ENCODE data around the gene SLC1A7.

The SLC1A7 gene

GRCh38 chr1:53068314-53069099 is 73.9 kb downstream of the SLC1A7 start:
- no peaks in the 10 kb centered on the region for H3K4me1 ChIP-seq (ENCODE audit: control insufficient read depth, low read length)
- no peaks in the 10 kb centered on the region for H4K20me1 ChIP-seq (ENCODE audit: control insufficient read depth, insufficient read depth, low read depth, low read length)
- no peaks in the 10 kb centered on the region for H3K27me3 ChIP-seq (ENCODE audit: control insufficient read depth, low read length)
- no peak overlapping the region for H3K4me3 ChIP-seq (ENCODE audit: low read length)
- H3K9me3 ChIP-seq (ENCODE audit: control insufficient read depth, insufficient read depth, low read length), result no peaks in the 10 kb centered on the region
- H3F3A ChIP-seq (ENCODE audit: control insufficient read depth, insufficient read depth), result no peaks in the 10 kb centered on the region
- H3K27ac ChIP-seq (ENCODE audit: low read depth, low read length), result no peak overlapping the region
- no peak overlapping the region for H3K4me2 ChIP-seq (ENCODE audit: low read length)
- TF ChIP-seq EZH2phosphoT487 (IDR thresholded peaks at IDR 0.05; ENCODE audit: borderline replicate concordance, low read length) (no peak), CTCF (IDR thresholded peaks at IDR 0.05; ENCODE audit: low read depth, low read length, poor library complexity, severe bottlenecking) (no peak)
- H3K9me2 ChIP-seq (replicated peaks; ENCODE audit: control insufficient read depth, low read length), result no peaks in the 10 kb centered on the region
- no peaks in the 10 kb centered on the region for H3K79me2 ChIP-seq (ENCODE audit: control insufficient read depth, low read length)
- no peaks in the 10 kb centered on the region for H3K36me3 ChIP-seq (ENCODE audit: control insufficient read depth, low read length)

GRCh38 chr1:53067886-53068285 is 74.6 kb downstream of the SLC1A7 start:
- no peak overlapping the region for H3K27ac ChIP-seq (ENCODE audit: low read depth, low read length)
- no peaks in the 10 kb centered on the region for H3K9me3 ChIP-seq (ENCODE audit: control insufficient read depth, insufficient read depth, low read length)
- no peaks in the 10 kb centered on the region for H3K79me2 ChIP-seq (ENCODE audit: control insufficient read depth, low read length)
- no peaks in the 10 kb centered on the region for H3K36me3 ChIP-seq (ENCODE audit: control insufficient read depth, low read length)
- TF ChIP-seq EZH2phosphoT487 (IDR thresholded peaks at IDR 0.05; ENCODE audit: borderline replicate concordance, low read length), result no peak
- no peak for TF ChIP-seq CTCF (IDR thresholded peaks at IDR 0.05; ENCODE audit: low read depth, low read length, poor library complexity, severe bottlenecking)
- H3K4me2 ChIP-seq (ENCODE audit: low read length), result no peak overlapping the region
- no peaks in the 10 kb centered on the region for H3K27me3 ChIP-seq (ENCODE audit: control insufficient read depth, low read length)
- H3K4me3 ChIP-seq (ENCODE audit: low read length), result no peak overlapping the region
- H3F3A ChIP-seq (ENCODE audit: control insufficient read depth, insufficient read depth), result no peaks in the 10 kb centered on the region
- H3K9me2 ChIP-seq (replicated peaks; ENCODE audit: control insufficient read depth, low read length), result no peaks in the 10 kb centered on the region
- no peaks in the 10 kb centered on the region for H4K20me1 ChIP-seq (ENCODE audit: control insufficient read depth, insufficient read depth, low read depth, low read length)
- no peaks in the 10 kb centered on the region for H3K4me1 ChIP-seq (ENCODE audit: control insufficient read depth, low read length)

- H3K9me3 ChIP-seq (ENCODE audit: control insufficient read depth, insufficient read depth, low read length), result no peaks in the 10 kb centered on the region
- no peaks in the 10 kb centered on the region for H3F3A ChIP-seq (ENCODE audit: control insufficient read depth, insufficient read depth)
- no peak for TF ChIP-seq EZH2phosphoT487 (IDR thresholded peaks at IDR 0.05; ENCODE audit: borderline replicate concordance, low read length)
- TF ChIP-seq CTCF (IDR thresholded peaks at IDR 0.05; ENCODE audit: low read depth, low read length, poor library complexity, severe bottlenecking), result no peak
- H3K4me1 ChIP-seq (ENCODE audit: control insufficient read depth, low read length), result no peaks in the 10 kb centered on the region
- H3K4me2 ChIP-seq (ENCODE audit: low read length), result no peak overlapping the region
- no peaks in the 10 kb centered on the region for H3K9me2 ChIP-seq (replicated peaks; ENCODE audit: control insufficient read depth, low read length)
- H3K27me3 ChIP-seq (ENCODE audit: control insufficient read depth, low read length), result no peaks in the 10 kb centered on the region
- H3K36me3 ChIP-seq (ENCODE audit: control insufficient read depth, low read length), result no peaks in the 10 kb centered on the region
- H3K27ac ChIP-seq (ENCODE audit: low read depth, low read length), result no peak overlapping the region
- H4K20me1 ChIP-seq (ENCODE audit: control insufficient read depth, insufficient read depth, low read depth, low read length), result no peaks in the 10 kb centered on the region
- H3K79me2 ChIP-seq (ENCODE audit: control insufficient read depth, low read length), result no peaks in the 10 kb centered on the region
- H3K4me3 ChIP-seq (ENCODE audit: low read length), result no peak overlapping the region
Observed at GRCh38 chr1:53066891-53067738, 75.3 kb downstream of the SLC1A7 start.
